HL-60 (cell line): ENCODE measurements around the gene PARP16.

Experiments used
- DNase-seq, 2 experiments: peaks; one replicate each; pipeline ENCODE4 v3.0.0-alpha.2; 2010 to 2020; ENCODE audit warnings: low read depth in 1 of 2, low spot score in 1 of 2
- H3K27ac ChIP-seq: fragments of 250-450 bp; sonication (Bioruptor Pico); replicated peaks from 2 replicates; pipeline ENCODE4 v1.5.1; 2020; ENCODE audit warnings: mild to moderate bottlenecking, moderate library complexity
- H3K27me3 ChIP-seq: fragments of 250-450 bp; sonication (Bioruptor Pico); 2 replicates; pipeline ENCODE4 v1.5.1; 2021; ENCODE audit warnings: mild to moderate bottlenecking, moderate library complexity; ENCODE audit not compliant: insufficient read depth, poor library complexity, severe bottlenecking
- H3K4me3 ChIP-seq: replicated peaks from 2 replicates; pipeline ENCODE4 v1.5.1; 2011; ENCODE audit warnings: mild to moderate bottlenecking, control low read depth, low read length; ENCODE audit not compliant: insufficient read depth
- CTCF ChIP-seq: IDR thresholded peaks from one replicate; pipeline ENCODE4 v1.5.1; 2011; ENCODE audit warnings: low read length, control low read depth, inconsistent platforms; ENCODE audit not compliant: insufficient read depth
- GABPA ChIP-seq: IDR thresholded peaks from 2 replicates; pipeline ENCODE4 v1.6.1; 2012; ENCODE audit warnings: low read depth
- POLR2AphosphoS5 ChIP-seq: IDR thresholded peaks from 2 replicates; pipeline ENCODE4 v1.6.1; 2012; ENCODE audit warnings: low read depth
- REST ChIP-seq: IDR thresholded peaks from 2 replicates; pipeline ENCODE4 v1.6.1; 2012; ENCODE audit warnings: low read depth; ENCODE audit not compliant: insufficient replicate concordance
- SPI1 ChIP-seq: IDR thresholded peaks from 2 replicates; pipeline ENCODE4 v1.6.1; 2012; ENCODE audit warnings: low read depth, mild to moderate bottlenecking, borderline replicate concordance

PARP16 gene

GRCh38 chr15:65260968-65261367, 25.7 kb downstream of the PARP16 start:
- TF ChIP-seq CTCF = no peak
- TF ChIP-seq GABPA = no peak
- TF ChIP-seq REST = no peak
- TF ChIP-seq POLR2AphosphoS5 = no peak
- no peak for TF ChIP-seq SPI1
- Histone ChIP-seq H3K27me3 (no peaks in the 10 kb centered on the region), H3K4me3 (no peak overlapping the region), H3K27ac (no peak overlapping the region)
- no peak for DNase-seq

GRCh38 chr15:65259367-65259797, 27.3 kb downstream of the PARP16 start:
- DNase-seq = no peak
- no peak for TF ChIP-seq POLR2AphosphoS5
- TF ChIP-seq CTCF = no peak
- TF ChIP-seq GABPA = no peak
- TF ChIP-seq REST = no peak
- TF ChIP-seq SPI1 = no peak
- no peak overlapping the region for H3K27ac ChIP-seq
- no peak overlapping the region for H3K4me3 ChIP-seq
- H3K27me3 ChIP-seq = no peaks in the 10 kb centered on the region

- DNase-seq = no peak
- no peaks in the 10 kb centered on the region for H3K27me3 ChIP-seq
- H3K4me3 ChIP-seq = no peak overlapping the region
- no peak overlapping the region for H3K27ac ChIP-seq
- TF ChIP-seq CTCF (no peak), GABPA (no peak), REST (no peak), POLR2AphosphoS5 (no peak), SPI1 (no peak)
These were observed 28.1 kb downstream of the PARP16 start for GRCh38 chr15:65258375-65259262.
